ENCODE results near the gene SPTBN1. TPM values are rescaled to one million over a fixed set of nuclear protein-coding genes. Genes with fewer than 3 reads are reported as not detected.

SPTBN1 gene
- total and polyA plus RNA-seq, 4 experiments from 2014 or later, result 2.9 to 121 (median 87.3) TPM

DNA sequence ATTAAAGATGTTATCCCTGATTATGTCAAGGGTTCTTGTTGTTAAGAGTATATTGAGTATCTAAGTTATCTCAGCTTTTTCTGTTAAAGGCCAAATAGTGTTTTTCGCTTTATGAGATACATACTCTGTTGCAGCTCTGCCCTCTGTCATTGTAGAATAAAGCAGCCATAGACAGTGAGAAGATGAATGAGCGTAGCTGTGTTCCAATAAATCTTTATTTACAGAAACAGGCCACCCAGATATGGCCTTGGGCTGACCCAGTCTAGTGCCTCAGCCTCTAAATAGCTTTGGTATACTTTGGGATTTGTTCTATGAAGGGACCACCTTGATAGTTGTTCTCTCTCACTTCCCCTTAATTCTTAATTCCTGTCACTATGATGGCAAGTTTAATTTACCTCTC is 194.5 kb downstream of the SPTBN1 start:
- intact Hi-C loops (cut with micrococcal nuclease), result loop anchor here (5.0 kb wide), 1 partner anchor 78 kb away; no protein-coding TSS in a partner anchor
- peaks cover 86% of the 10 kb centered on the region for H3K36me3 ChIP-seq (ENCODE audit: insufficient read depth, low read length)
- peak overlapping the region in 3 of 7 donors; percentile 0 to 60 (median 19) for H3K27ac Mint-ChIP-seq

DNA sequence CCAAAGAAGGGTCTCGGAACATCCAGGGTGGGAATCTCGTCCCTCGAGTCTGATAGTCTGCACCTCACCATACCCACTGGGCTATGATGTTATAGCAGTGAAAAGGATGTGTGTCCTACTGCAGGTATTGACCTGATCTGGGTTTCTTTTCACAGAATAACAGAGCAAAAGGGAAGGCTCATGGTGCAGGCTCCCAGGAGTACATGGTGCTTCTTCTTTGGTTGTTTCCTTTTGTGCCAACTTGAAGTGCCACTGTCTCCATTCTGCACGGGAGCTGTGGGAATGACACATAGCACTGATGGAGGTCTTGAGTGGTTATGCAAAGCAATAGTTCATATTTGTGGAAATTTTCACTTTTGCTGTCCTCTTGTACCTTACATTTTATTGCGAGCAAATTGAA is 195.2 kb downstream of the SPTBN1 start:
- no peaks in the 10 kb centered on the region for H3K9me3 Mint-ChIP-seq
- Histone ChIP-seq H3K27ac (ENCODE audit: low read depth, low read length) (no peak overlapping the region), H3K4me1 (ENCODE audit: insufficient read depth, low read length) (no peaks in the 10 kb centered on the region), H3K36me3 (ENCODE audit: insufficient read depth, low read length) (peaks cover 86% of the 10 kb centered on the region), H3K9me3 (ENCODE audit: control insufficient read depth in 1 of 2, low read length in 2 of 2) (no peaks in the 10 kb centered on the region), H3K4me3 (ENCODE audit: low read length in 2 of 2) (no peak overlapping the region), H3K27me3 (ENCODE audit: insufficient read depth, low read length) (no peaks in the 10 kb centered on the region)
- DNase-seq, result no peak
- ChIA-PET POLR2A (ENCODE audit: partially characterized antibody) (interaction anchor here (0.6 kb wide), 1 partner anchor 20 kb away, joined by 4 read pairs; no protein-coding TSS in a partner anchor), CTCF (ENCODE audit: partially characterized antibody) (interaction anchor here (0.9 to 1.4 kb wide), 2 partner anchors 53 to 54 kb away, joined by 3 to 5 read pairs; no protein-coding TSS in a partner anchor)
- peaks cover 82 to 94% of the 10 kb centered on the region in 2 donors for H3K36me3 Mint-ChIP-seq
- H3K4me3 Mint-ChIP-seq, result no peak overlapping the region
- peak overlapping the region in 2 of 7 donors; percentile 13 to 41 for H3K27ac Mint-ChIP-seq
- peaks cover 0 to 4% (median 2%) of the 10 kb centered on the region in 4 donors for H3K4me1 Mint-ChIP-seq
- H3K27me3 Mint-ChIP-seq, result no peaks in the 10 kb centered on the region
- intact Hi-C loops (cut with micrococcal nuclease), result loop anchor here (5.0 kb wide), 1 partner anchor 79 kb away; no protein-coding TSS in a partner anchor

More for the DNA sequence above, 194.5 kb downstream of the SPTBN1 start:
- POLR2A ChIA-PET (ENCODE audit: partially characterized antibody), result interaction anchor here (0.6 kb wide), 1 partner anchor 21 kb away, joined by 4 read pairs; no protein-coding TSS in a partner anchor
- H3K36me3 Mint-ChIP-seq, result peaks cover 83 to 94% of the 10 kb centered on the region in 2 donors
- H3K4me1 Mint-ChIP-seq, result peaks cover 0 to 4% (median 2%) of the 10 kb centered on the region in 4 donors
- H3K9me3 Mint-ChIP-seq, result no peaks in the 10 kb centered on the region
- Histone ChIP-seq H3K27ac (ENCODE audit: low read depth, low read length) (no peak overlapping the region), H3K9me3 (ENCODE audit: control insufficient read depth in 1 of 2, low read length in 2 of 2) (no peaks in the 10 kb centered on the region), H3K4me1 (ENCODE audit: insufficient read depth, low read length) (no peaks in the 10 kb centered on the region), H3K27me3 (ENCODE audit: insufficient read depth, low read length) (no peaks in the 10 kb centered on the region), H3K4me3 (ENCODE audit: low read length in 2 of 2) (no peak overlapping the region)
- CTCF ChIA-PET (ENCODE audit: partially characterized antibody), result interaction anchor here (0.7 to 2.3 kb wide), 2 partner anchors 15 to 92 kb away, joined by 3 to 9 read pairs; no protein-coding TSS in a partner anchor
- no peaks in the 10 kb centered on the region for H3K27me3 Mint-ChIP-seq
- no peak overlapping the region for H3K4me3 Mint-ChIP-seq
- DNase-seq, result no peak

DNA sequence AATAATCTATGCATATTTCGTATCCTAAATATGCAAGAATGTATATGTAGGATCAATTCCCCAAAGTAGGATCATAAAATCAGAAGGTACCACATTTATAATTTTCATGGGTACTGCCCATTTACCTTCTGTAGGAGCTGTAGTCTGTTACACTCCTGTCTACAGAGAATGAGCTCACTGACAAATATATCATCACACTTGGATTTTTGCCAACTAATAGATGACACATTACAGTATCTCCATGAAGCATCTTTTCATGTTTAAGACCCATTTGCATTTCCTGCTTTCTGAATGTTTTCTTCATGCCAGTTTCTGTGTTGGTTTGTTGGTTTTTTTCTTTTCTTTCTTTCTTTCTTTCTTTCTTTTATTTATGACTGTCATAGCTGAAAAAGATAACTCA is 196.4 kb downstream of the SPTBN1 start:
- Histone ChIP-seq H3K4me3 (ENCODE audit: low read length in 2 of 2) (no peak overlapping the region), H3K27ac (ENCODE audit: low read depth, low read length) (no peak overlapping the region), H3K27me3 (ENCODE audit: insufficient read depth, low read length) (no peaks in the 10 kb centered on the region), H3K36me3 (ENCODE audit: insufficient read depth, low read length) (peaks cover 83% of the 10 kb centered on the region), H3K9me3 (ENCODE audit: control insufficient read depth in 1 of 2, low read length in 2 of 2) (no peaks in the 10 kb centered on the region), H3K4me1 (ENCODE audit: insufficient read depth, low read length) (no peaks in the 10 kb centered on the region)
- H3K4me3 Mint-ChIP-seq, result no peak overlapping the region
- H3K4me1 Mint-ChIP-seq, result peaks cover 0 to 5% (median 2%) of the 10 kb centered on the region in 4 donors
- H3K27ac Mint-ChIP-seq, result peak overlapping the region in 2 of 7 donors; percentile 9 to 48
- no peaks in the 10 kb centered on the region for H3K9me3 Mint-ChIP-seq
- CTCF ChIA-PET (ENCODE audit: partially characterized antibody), result interaction anchor here (1.1 to 1.4 kb wide), 5 partner anchors 9 to 545 kb away, joined by 3 to 5 read pairs (median 4); no protein-coding TSS in a partner anchor
- no peaks in the 10 kb centered on the region for H3K27me3 Mint-ChIP-seq
- intact Hi-C loops (cut with micrococcal nuclease), result loop anchor here (5.0 kb wide), 1 partner anchor 80 kb away; no protein-coding TSS in a partner anchor
- POLR2A ChIA-PET (ENCODE audit: partially characterized antibody), result no interaction called here
- DNase-seq, result no peak
- H3K36me3 Mint-ChIP-seq, result peaks cover 70 to 92% of the 10 kb centered on the region in 2 donors

DNA sequence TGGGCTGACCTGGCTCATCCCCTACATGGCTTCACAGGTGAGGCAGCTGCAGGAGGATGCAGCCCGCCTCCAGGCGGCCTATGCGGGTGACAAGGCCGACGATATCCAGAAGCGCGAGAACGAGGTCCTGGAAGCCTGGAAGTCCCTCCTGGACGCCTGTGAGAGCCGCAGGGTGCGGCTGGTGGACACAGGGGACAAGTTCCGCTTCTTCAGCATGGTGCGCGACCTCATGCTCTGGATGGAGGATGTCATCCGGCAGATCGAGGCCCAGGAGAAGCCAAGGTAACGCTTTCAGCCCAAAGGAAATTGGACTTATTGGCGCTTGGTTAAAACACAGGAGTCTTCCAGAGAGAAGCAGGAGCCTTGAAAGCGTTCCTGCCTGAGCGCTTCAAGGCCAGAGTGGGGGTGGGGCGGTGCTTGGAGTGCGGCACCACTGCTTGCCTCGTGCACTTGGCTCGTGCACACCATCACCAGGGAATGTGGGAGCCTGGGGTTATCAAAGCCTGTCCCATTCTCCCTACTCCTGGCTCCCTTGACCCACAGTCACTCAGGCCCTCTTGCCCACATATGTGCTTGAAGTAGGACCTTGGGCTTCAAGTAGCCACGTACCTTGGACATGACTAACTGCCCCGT is 197.6 kb downstream of the SPTBN1 start:
- intact Hi-C loops (cut with micrococcal nuclease), result loop anchor here (5.0 kb wide), 1 partner anchor 81 kb away; no protein-coding TSS in a partner anchor
- no peaks in the 10 kb centered on the region for H3K9me3 Mint-ChIP-seq

DNA sequence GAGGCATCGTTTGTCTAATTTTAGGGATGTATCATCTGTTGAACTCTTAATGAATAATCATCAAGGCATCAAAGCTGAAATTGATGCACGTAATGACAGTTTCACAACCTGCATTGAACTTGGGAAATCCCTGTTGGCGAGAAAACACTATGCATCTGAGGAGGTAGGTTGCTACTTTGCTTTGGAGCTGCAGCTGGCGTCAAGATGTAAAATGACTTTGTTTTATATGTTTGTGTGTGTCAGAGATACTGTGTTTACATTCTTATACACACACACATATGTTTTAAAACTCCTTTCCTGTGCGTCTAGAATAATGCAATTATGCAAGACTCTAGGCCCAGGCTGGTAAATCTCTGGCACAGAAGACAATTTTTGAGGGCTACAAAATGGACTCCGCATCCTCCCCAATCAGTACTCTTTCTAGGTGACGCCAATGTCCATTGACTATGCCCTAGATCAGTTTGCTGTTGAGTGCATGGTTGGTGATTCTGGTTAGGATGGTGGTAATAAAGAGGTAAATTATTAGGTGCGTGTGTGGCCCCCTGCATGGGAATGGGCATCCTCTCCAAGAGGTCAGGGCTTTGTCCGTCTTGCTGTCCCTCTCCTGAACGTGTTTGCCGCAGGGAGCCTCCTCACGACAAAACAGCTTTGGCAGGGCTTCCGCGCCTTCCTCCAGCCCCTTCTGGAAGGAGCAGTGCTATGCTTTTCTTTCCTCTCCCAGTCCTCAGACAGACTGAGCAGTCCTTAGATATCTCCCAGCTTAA is 199.1 kb downstream of the SPTBN1 start:
- intact Hi-C loops (cut with micrococcal nuclease), result no loop called here

More for the DNA sequence above, 197.6 kb downstream of the SPTBN1 start:
- Mint-ChIP-seq H3K27ac (no peak overlapping the region), H3K27me3 (no peaks in the 10 kb centered on the region), H3K4me1 (peaks cover 0 to 6% (median 2%) of the 10 kb centered on the region in 4 donors), H3K4me3 (no peak overlapping the region), H3K36me3 (peaks cover 68 to 92% of the 10 kb centered on the region in 2 donors)
- Histone ChIP-seq H3K27ac (ENCODE audit: low read depth, low read length) (no peak overlapping the region), H3K4me3 (ENCODE audit: low read length in 2 of 2) (no peak overlapping the region), H3K4me1 (ENCODE audit: insufficient read depth, low read length) (no peaks in the 10 kb centered on the region), H3K27me3 (ENCODE audit: insufficient read depth, low read length) (no peaks in the 10 kb centered on the region), H3K36me3 (ENCODE audit: insufficient read depth, low read length) (peaks cover 83% of the 10 kb centered on the region), H3K9me3 (ENCODE audit: control insufficient read depth in 1 of 2, low read length in 2 of 2) (no peaks in the 10 kb centered on the region)
- DNase-seq, result no peak
- ChIA-PET CTCF (ENCODE audit: partially characterized antibody) (interaction anchor here (1.7 to 1.9 kb wide), 2 partner anchors 12 to 131 kb away, joined by 4 to 10 read pairs; no protein-coding TSS in a partner anchor), POLR2A (ENCODE audit: partially characterized antibody) (no interaction called here)

DNA sequence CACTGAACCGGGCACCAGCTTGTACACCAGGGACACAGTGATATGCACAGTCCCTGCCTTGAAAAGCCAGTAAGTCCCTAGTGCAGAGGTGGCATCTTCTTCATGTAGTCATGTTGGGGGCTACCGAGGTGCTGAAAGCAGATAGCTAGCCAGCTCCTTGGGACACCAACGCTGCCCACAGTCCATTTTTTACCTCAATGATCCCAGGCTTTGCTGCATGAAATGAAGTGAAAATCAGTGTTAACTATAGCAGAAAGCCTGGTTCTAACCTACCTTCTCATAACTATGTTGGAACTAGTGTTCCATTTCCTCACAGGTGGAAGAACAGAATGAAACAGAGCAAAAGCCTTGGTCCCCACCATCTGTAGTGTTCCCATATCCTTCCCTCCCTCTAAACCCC is 200.7 kb downstream of the SPTBN1 start:
- no peaks in the 10 kb centered on the region for H3K9me3 ChIP-seq (ENCODE audit: control insufficient read depth in 1 of 2, low read length in 2 of 2)
- H3K4me3 ChIP-seq (ENCODE audit: low read length in 2 of 2), result no peak overlapping the region
- Mint-ChIP-seq H3K9me3 (no peaks in the 10 kb centered on the region), H3K27ac (peak overlapping the region in 1 of 7 donors; percentile 68), H3K4me3 (no peak overlapping the region), H3K27me3 (no peaks in the 10 kb centered on the region), H3K36me3 (peaks cover 73 to 94% of the 10 kb centered on the region in 2 donors), H3K4me1 (peaks cover 0 to 4% (median 2%) of the 10 kb centered on the region in 4 donors)
- DNase-seq, result no peak
- ChIA-PET POLR2A (ENCODE audit: partially characterized antibody) (no interaction called here), CTCF (ENCODE audit: partially characterized antibody) (interaction anchor here (0.8 to 1.4 kb wide), 5 partner anchors 8 to 132 kb away, joined by 3 to 4 read pairs (median 3); no protein-coding TSS in a partner anchor)
- intact Hi-C loops (cut with micrococcal nuclease), result loop anchor here (2.0 kb wide), 1 partner anchor 134 kb away; no protein-coding TSS in a partner anchor
- H3K36me3 ChIP-seq (ENCODE audit: insufficient read depth, low read length), result peaks cover 90% of the 10 kb centered on the region
- H3K4me1 ChIP-seq (ENCODE audit: insufficient read depth, low read length), result no peaks in the 10 kb centered on the region
- no peaks in the 10 kb centered on the region for H3K27me3 ChIP-seq (ENCODE audit: insufficient read depth, low read length)
- no peak overlapping the region for H3K27ac ChIP-seq (ENCODE audit: low read depth, low read length)

More for the DNA sequence above, 199.1 kb downstream of the SPTBN1 start:
- H3K27ac Mint-ChIP-seq, result peak overlapping the region in 1 of 7 donors; percentile 72
- DNase-seq, result no peak
- peaks cover 0 to 4% (median 2%) of the 10 kb centered on the region in 4 donors for H3K4me1 Mint-ChIP-seq
- Histone ChIP-seq H3K36me3 (ENCODE audit: insufficient read depth, low read length) (peaks cover 83% of the 10 kb centered on the region), H3K27ac (ENCODE audit: low read depth, low read length) (no peak overlapping the region), H3K4me1 (ENCODE audit: insufficient read depth, low read length) (no peaks in the 10 kb centered on the region), H3K4me3 (ENCODE audit: low read length in 2 of 2) (no peak overlapping the region), H3K9me3 (ENCODE audit: control insufficient read depth in 1 of 2, low read length in 2 of 2) (no peaks in the 10 kb centered on the region), H3K27me3 (ENCODE audit: insufficient read depth, low read length) (no peaks in the 10 kb centered on the region)
- H3K36me3 Mint-ChIP-seq, result peaks cover 65 to 92% of the 10 kb centered on the region in 2 donors
- no peak overlapping the region for H3K4me3 Mint-ChIP-seq
- POLR2A ChIA-PET (ENCODE audit: partially characterized antibody), result no interaction called here
- H3K27me3 Mint-ChIP-seq, result no peaks in the 10 kb centered on the region
- CTCF ChIA-PET (ENCODE audit: partially characterized antibody), result interaction anchor here (0.8 to 1.9 kb wide), 6 partner anchors 11 to 132 kb away, joined by 3 to 10 read pairs (median 3); no protein-coding TSS in a partner anchor
- H3K9me3 Mint-ChIP-seq, result no peaks in the 10 kb centered on the region
